Measurements from ENCODE around the gene GPR152. TPM values are rescaled to one million over a fixed set of nuclear protein-coding genes. Genes with fewer than 3 reads are reported as not detected.
"Not testable (repeated sequence)": the region's sequence is repeated elsewhere in the genome, so short reads cannot be mapped to it uniquely, and the experiment has no call there.

Gene GPR152
- total and polyA plus RNA-seq, 2 donors (not counting 3 experiments of a cell fraction or from before 2014, with no cell fraction given): not detected

DNA sequence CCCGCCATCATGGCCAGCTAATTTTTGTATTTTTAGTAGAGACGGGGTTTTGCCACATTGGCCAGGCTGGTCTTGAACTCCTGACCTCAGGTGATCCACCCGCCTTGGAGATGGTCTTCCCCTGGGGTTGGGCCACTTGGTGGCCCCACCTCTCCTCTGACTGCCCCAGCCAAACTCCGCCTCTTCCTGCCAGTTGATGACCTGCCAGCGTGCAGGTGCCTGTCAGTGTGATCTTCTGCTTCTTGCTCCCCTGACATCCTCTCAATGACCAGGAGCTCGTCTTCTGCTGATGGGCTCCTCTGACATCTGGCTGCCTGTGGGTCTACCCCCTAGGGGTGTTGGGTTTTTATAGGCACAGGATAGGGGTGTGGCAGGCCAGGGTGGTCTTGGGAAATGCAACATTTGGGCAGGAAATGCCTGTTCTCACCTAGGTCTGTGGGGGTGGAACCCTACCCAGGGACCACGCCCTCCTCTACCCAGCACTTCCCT is 33.4 kb upstream of the GPR152 start:
- H3K4me3 ChIP-seq (replicated peaks in 1 of 3; ENCODE audit: insufficient read depth in 1 of 3, low read depth in 1 of 3, low read length in 3 of 3); DNase-seq (ENCODE audit: low read depth, low spot score); dilution Hi-C loops (cut with MboI; ENCODE audit: extremely low pct_ligation_motif_present, low sequenced_read_pairs); H2AFZ ChIP-seq (ENCODE audit: low read depth, low read length); CTCF ChIA-PET; H3K79me2 ChIP-seq (ENCODE audit: control insufficient read depth, insufficient read depth, low read length); H3K9me1 ChIP-seq (replicated peaks; ENCODE audit: control insufficient read depth, extremely low read depth, insufficient read depth, low read length); H3K9me3 ChIP-seq (replicated peaks; ENCODE audit: control insufficient read depth, insufficient read depth, low read length); H3K4me2 ChIP-seq (ENCODE audit: insufficient read depth, low read length); BruUV-seq (replicated peaks); H3K27ac ChIP-seq (ENCODE audit: insufficient read depth, low read depth, low read length); H4K20me1 ChIP-seq (replicated peaks; ENCODE audit: control insufficient read depth, extremely low read depth, insufficient read depth, low read length); intact Hi-C loops (cut with micrococcal nuclease); H3K36me3 ChIP-seq (ENCODE audit: control insufficient read depth in 2 of 2, extremely low read depth in 1 of 2, insufficient read depth in 2 of 2, low read length in 2 of 2); H3K9ac ChIP-seq (replicated peaks; ENCODE audit: extremely low read depth, insufficient read depth, low read length); H3K4me1 ChIP-seq (ENCODE audit: control insufficient read depth, extremely low read depth, insufficient read depth, low read length); H3K27me3 ChIP-seq (ENCODE audit: control insufficient read depth in 2 of 2, insufficient read depth in 2 of 2, low read length in 2 of 2): not testable (repeated sequence)
- POLR2A ChIA-PET: interaction anchor here (0.7 kb wide), 1 partner anchor 192 kb away, joined by 5 read pairs; no protein-coding TSS in a partner anchor
- peak; percentile 85 for FAIRE-seq

DNA sequence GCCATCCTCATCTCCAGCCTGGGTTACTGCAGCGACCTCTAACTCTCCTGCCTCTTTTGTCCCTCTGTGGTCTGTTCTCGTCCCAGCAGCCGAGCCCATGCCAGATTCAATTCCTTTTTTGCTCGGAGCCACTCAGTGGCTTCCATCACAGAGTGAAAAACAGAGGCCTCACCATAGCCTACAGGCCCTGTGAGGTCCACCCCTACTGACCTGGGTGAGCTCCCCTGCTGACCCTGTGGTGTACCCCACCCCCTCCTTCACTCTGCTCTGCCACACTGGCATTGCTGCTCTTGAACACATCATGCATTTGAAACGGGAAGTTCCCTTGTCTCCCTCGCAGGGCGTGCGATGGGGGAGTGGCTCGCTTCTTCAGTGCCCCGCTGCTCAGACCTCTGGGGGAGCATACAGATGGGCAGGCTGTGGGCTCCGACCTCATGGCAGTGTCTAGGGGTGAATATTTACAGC is 32.4 kb upstream of the GPR152 start:
- dilution Hi-C loops (cut with MboI; ENCODE audit: extremely low pct_ligation_motif_present, low sequenced_read_pairs): no loop called here
- H4K20me1 ChIP-seq (replicated peaks; ENCODE audit: control insufficient read depth, extremely low read depth, insufficient read depth, low read length): no peaks in the 10 kb centered on the region
- peaks cover 0 to 3% of the 10 kb centered on the region in 2 experiments for H3K36me3 ChIP-seq (ENCODE audit: control insufficient read depth in 2 of 2, extremely low read depth in 1 of 2, insufficient read depth in 2 of 2, low read length in 2 of 2)
- CTCF ChIA-PET: no interaction called here
- intact Hi-C loops (cut with micrococcal nuclease): no loop called here
- no peak overlapping the region for H3K4me3 ChIP-seq (replicated peaks in 1 of 3; ENCODE audit: insufficient read depth in 1 of 3, low read depth in 1 of 3, low read length in 3 of 3)
- no peaks in the 10 kb centered on the region for H3K4me1 ChIP-seq (ENCODE audit: control insufficient read depth, extremely low read depth, insufficient read depth, low read length)
- POLR2A ChIA-PET: no interaction called here
- H2AFZ ChIP-seq (ENCODE audit: low read depth, low read length): no peak overlapping the region
- FAIRE-seq: no peak
- no peak for DNase-seq (ENCODE audit: low read depth, low spot score)
- no peak overlapping the region for H3K27ac ChIP-seq (ENCODE audit: insufficient read depth, low read depth, low read length)
- H3K27me3 ChIP-seq (ENCODE audit: control insufficient read depth in 2 of 2, insufficient read depth in 2 of 2, low read length in 2 of 2): no peaks in the 10 kb centered on the region
- no TSS peak for BruUV-seq (replicated peaks)
- TF ChIP-seq POLR2AphosphoS5 (IDR thresholded peaks at IDR 0.05; ENCODE audit: insufficient read depth, low read depth, low read length): no peak
- no peak for TF ChIP-seq GATA2 (IDR thresholded peaks at IDR 0.05; ENCODE audit: insufficient read depth, insufficient read length, low read depth, low read length)
- TF ChIP-seq, protein P1, sequence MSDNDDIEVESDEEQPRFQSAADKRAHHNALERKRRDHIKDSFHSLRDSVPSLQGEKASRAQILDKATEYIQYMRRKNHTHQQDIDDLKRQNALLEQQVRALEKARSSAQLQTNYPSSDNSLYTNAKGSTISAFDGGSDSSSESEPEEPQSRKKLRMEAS (IDR thresholded peaks at IDR 0.05; ENCODE audit: insufficient read depth, insufficient read length): no peak
- no peak for TF ChIP-seq EZH2 (IDR thresholded peaks at IDR 0.05; ENCODE audit: borderline replicate concordance, low read depth, low read length, severe bottlenecking)
- H3K9me1 ChIP-seq (replicated peaks; ENCODE audit: control insufficient read depth, extremely low read depth, insufficient read depth, low read length): no peaks in the 10 kb centered on the region
- no peak overlapping the region for H3K9ac ChIP-seq (replicated peaks; ENCODE audit: extremely low read depth, insufficient read depth, low read length)
- no peak overlapping the region for H3K4me2 ChIP-seq (ENCODE audit: insufficient read depth, low read length)
- no peaks in the 10 kb centered on the region for H3K9me3 ChIP-seq (replicated peaks; ENCODE audit: control insufficient read depth, insufficient read depth, low read length)
- no peaks in the 10 kb centered on the region for H3K79me2 ChIP-seq (ENCODE audit: control insufficient read depth, insufficient read depth, low read length)

Measured in endothelial cell of umbilical vein (primary cell).